GM18507 (cell line): ENCODE measurements around the gene GRIA3.
"Not testable (repeated sequence)": the region's sequence is repeated elsewhere in the genome, so short reads cannot be mapped to it uniquely, and the experiment has no call there.

Source experiments
- DNase-seq: peaks from one replicate; pipeline ENCODE4 v3.0.0; 2011; ENCODE audit warnings: low read depth; ENCODE audit not compliant: insufficient read length; ENCODE audit errors: extremely low spot score
- FAIRE-seq: peaks from 2 replicates; lab custom pipeline; 2011; peaks lifted over from hg19 to GRCh38; lab: Jason Lieb, UNC

Gene GRIA3

GRCh38 chrX:123432361-123433150 is 248.5 kb downstream of the GRIA3 start:
- DNase-seq, result no peak

GRCh38 chrX:123436512-123437136 is 252.5 kb downstream of the GRIA3 start:
- FAIRE-seq (no peak), DNase-seq (no peak)

More at GRCh38 chrX:123432361-123433150, 248.5 kb downstream of the GRIA3 start:
- peak; percentile 77 for FAIRE-seq

- not testable (repeated sequence) for FAIRE-seq
Observed at GRCh38 chrX:123439926-123440325, 255.8 kb downstream of the GRIA3 start.

GRCh38 chrX:123442764-123443163 is 258.7 kb downstream of the GRIA3 start:
- no peak for FAIRE-seq

More at GRCh38 chrX:123439926-123440325, 255.8 kb downstream of the GRIA3 start:
- DNase-seq, result not testable (repeated sequence)

GRCh38 chrX:123447506-123447905 is 263.4 kb downstream of the GRIA3 start:
- DNase-seq, result no peak
- FAIRE-seq, result peak; percentile 15

More at GRCh38 chrX:123442764-123443163, 258.7 kb downstream of the GRIA3 start:
- no peak for DNase-seq

- DNase-seq (no peak), FAIRE-seq (no peak)
Observed at GRCh38 chrX:123449335-123449734, 265.3 kb downstream of the GRIA3 start.

- FAIRE-seq (peak; percentile 78), DNase-seq (no peak)
Observed at GRCh38 chrX:123450222-123450621, 266.1 kb downstream of the GRIA3 start.

GRCh38 chrX:123454712-123455431 is 270.8 kb downstream of the GRIA3 start:
- DNase-seq (no peak), FAIRE-seq (peak; percentile 35)

GRCh38 chrX:123455693-123456092 is 271.6 kb downstream of the GRIA3 start:
- DNase-seq, result no peak
- no peak for FAIRE-seq

GRCh38 chrX:123464709-123465108 is 280.6 kb downstream of the GRIA3 start:
- no peak for DNase-seq
- FAIRE-seq, result no peak

GRCh38 chrX:123468481-123468880 is 284.4 kb downstream of the GRIA3 start:
- DNase-seq, result no peak
- FAIRE-seq, result no peak

GRCh38 chrX:123475068-123475724 is 291.1 kb downstream of the GRIA3 start:
- peak; percentile 56 for FAIRE-seq
- DNase-seq, result no peak

- DNase-seq, result no peak
- FAIRE-seq, result no peak
Observed at GRCh38 chrX:123476611-123477219, 292.6 kb downstream of the GRIA3 start.

GRCh38 chrX:123477673-123478072 is 293.6 kb downstream of the GRIA3 start:
- DNase-seq (no peak), FAIRE-seq (no peak)

- FAIRE-seq, result no peak
- DNase-seq, result no peak
Observed at GRCh38 chrX:123481913-123482851, 298.1 kb downstream of the GRIA3 start.

- no peak for FAIRE-seq
- DNase-seq, result no peak
Observed at GRCh38 chrX:123486297-123486696, 302.2 kb downstream of the GRIA3 start.

GRCh38 chrX:123487236-123487635 is 303.2 kb downstream of the GRIA3 start:
- DNase-seq (no peak), FAIRE-seq (no peak)

- FAIRE-seq (peak; percentile 41), DNase-seq (no peak)
Observed at GRCh38 chrX:123487669-123488068, 303.6 kb downstream of the GRIA3 start.
